Activated B cell treated with CpG ODN at 0.5 μM for 24 hours (primary cell): Measurements from ENCODE around the gene HRCT1. TPM values are rescaled to one million over a fixed set of nuclear protein-coding genes. Genes with fewer than 3 reads are reported as not detected.

Experiments used
- ATAC-seq: fragments of 200-7000 bp; cut with Tn5 transposase; one replicate; pipeline ENCODE4 v1.10.0; 2021; ENCODE audit warnings: low read depth, mild to moderate bottlenecking, moderate library complexity
- CTCF ChIA-PET: fragments of 350-600 bp; sonication (Branson Sonifier 250); formaldehyde crosslinking; loops from one replicate; lab custom pipeline; 2021; ENCODE audit warnings: antibody characterized with exemption; lab: Charles Lee
- POLR2A ChIA-PET: fragments of 350-600 bp; sonication (Branson Sonifier 250); formaldehyde crosslinking; loops from one replicate; lab custom pipeline; 2021; ENCODE audit warnings: antibody characterized with exemption; lab: Charles Lee
- DNase-seq: peaks from one replicate; pipeline ENCODE4 v3.0.0; 2022
- H3K27ac Mint-ChIP-seq: one replicate; pipeline ENCODE4 v1.8.0; 2020; ENCODE audit warnings: mixed read lengths
- H3K27me3 Mint-ChIP-seq: one replicate; pipeline ENCODE4 v1.8.0; 2021; ENCODE audit warnings: mixed read lengths
- H3K36me3 Mint-ChIP-seq: one replicate; pipeline ENCODE4 v1.8.0; 2021; ENCODE audit warnings: low read depth, mixed read lengths
- H3K4me1 Mint-ChIP-seq: one replicate; pipeline ENCODE4 v1.8.0; 2021; ENCODE audit warnings: mixed read lengths
- H3K4me3 Mint-ChIP-seq: one replicate; pipeline ENCODE4 v1.8.0; 2020; ENCODE audit warnings: mild to moderate bottlenecking, mixed read lengths
- H3K9me3 Mint-ChIP-seq: one replicate; pipeline ENCODE4 v1.8.0; 2020; ENCODE audit warnings: mixed read lengths
- intact Hi-C: fragments of 100-400 bp; cut with micrococcal nuclease; formaldehyde crosslinking; loops from one replicate; pipeline ENCODE4 v1.15.1; 2024
- total RNA-seq: library from RNA; stranded (reverse); gene quantifications from 2 replicates; pipeline ENCODE4 v1.2.3, GENCODE V29; 2022
- TF ChIP-seq, protein P1 (sequence below): fragments of 200-600 bp; IDR thresholded peaks from one replicate; pipeline ENCODE4 v1.8.0; 2022; ENCODE audit warnings: antibody characterized with exemption, mild to moderate bottlenecking

Gene HRCT1
- total RNA-seq, 1 donor from 2014 or later: not detected

DNA sequence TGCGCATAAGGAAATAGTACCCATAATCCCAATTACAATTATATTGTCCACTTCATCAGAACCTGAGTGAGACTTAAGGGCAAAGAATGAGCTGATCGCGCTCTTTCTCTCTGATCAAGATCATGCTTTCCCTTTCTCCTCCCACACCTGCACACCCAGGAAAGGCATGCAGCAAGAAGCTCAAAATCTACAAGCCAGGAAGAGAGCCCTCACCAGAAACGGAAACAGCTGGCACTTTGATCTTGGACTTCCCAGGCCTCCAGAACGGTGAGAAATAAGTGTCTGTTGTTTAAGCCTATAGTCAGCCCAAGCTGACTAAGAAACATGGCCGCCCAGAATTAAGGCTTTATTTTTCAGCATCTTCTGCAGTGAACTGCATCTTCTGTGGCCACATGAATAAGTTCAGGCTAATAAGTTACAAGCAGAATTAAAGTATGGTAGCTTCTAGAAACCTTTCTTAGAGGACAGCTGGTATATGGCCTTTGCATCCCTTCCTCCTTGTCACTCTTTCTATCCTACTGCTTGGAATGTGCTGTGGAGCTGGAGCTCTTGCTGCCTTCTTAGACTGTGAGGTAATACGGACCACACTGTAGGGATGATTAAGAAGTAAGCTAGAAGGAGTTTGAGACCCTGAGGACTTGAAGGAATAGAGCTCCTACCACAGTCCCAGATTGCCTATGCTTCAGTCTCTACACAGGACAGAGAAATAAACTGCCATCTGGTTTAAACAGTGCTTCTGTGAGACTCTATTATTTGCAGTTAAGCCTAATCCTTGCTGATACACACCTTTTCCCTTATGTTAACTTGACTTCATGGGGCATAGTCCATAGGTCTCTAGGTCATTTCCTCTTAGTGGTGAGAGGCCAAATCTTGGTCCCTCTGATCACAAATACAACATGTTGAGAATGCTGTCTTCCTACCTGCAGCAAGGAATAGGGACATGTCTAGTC, 34.7 kb downstream of the HRCT1 start:
- Mint-ChIP-seq H3K4me1 (peaks cover 22% of the 10 kb centered on the region), H3K27me3 (peaks cover 19% of the 10 kb centered on the region), H3K9me3 (peaks cover 4% of the 10 kb centered on the region), H3K36me3 (no peaks in the 10 kb centered on the region), H3K27ac (no peak overlapping the region), H3K4me3 (no peak overlapping the region)
- CTCF ChIA-PET: interaction anchor here (1.2 to 2.4 kb wide), 3 partner anchors 12 to 37 kb away, joined by 4 to 6 read pairs (median 4); no protein-coding TSS in a partner anchor
- POLR2A ChIA-PET: no interaction called here
- intact Hi-C loops: no loop called here
- ATAC-seq: no peak
- TF ChIP-seq, protein P1, sequence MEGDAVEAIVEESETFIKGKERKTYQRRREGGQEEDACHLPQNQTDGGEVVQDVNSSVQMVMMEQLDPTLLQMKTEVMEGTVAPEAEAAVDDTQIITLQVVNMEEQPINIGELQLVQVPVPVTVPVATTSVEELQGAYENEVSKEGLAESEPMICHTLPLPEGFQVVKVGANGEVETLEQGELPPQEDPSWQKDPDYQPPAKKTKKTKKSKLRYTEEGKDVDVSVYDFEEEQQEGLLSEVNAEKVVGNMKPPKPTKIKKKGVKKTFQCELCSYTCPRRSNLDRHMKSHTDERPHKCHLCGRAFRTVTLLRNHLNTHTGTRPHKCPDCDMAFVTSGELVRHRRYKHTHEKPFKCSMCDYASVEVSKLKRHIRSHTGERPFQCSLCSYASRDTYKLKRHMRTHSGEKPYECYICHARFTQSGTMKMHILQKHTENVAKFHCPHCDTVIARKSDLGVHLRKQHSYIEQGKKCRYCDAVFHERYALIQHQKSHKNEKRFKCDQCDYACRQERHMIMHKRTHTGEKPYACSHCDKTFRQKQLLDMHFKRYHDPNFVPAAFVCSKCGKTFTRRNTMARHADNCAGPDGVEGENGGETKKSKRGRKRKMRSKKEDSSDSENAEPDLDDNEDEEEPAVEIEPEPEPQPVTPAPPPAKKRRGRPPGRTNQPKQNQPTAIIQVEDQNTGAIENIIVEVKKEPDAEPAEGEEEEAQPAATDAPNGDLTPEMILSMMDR: no peak
- no peak for DNase-seq

GRCh38 chr9:35942286-35942685, 36.3 kb downstream of the HRCT1 start:
- H3K36me3 Mint-ChIP-seq: no peaks in the 10 kb centered on the region
- no peak overlapping the region for H3K4me3 Mint-ChIP-seq
- H3K9me3 Mint-ChIP-seq: no peaks in the 10 kb centered on the region
- POLR2A ChIA-PET: no interaction called here
- no peak for DNase-seq
- TF ChIP-seq, protein P1: no peak
- peaks cover 17% of the 10 kb centered on the region for H3K4me1 Mint-ChIP-seq
- no peak overlapping the region for H3K27ac Mint-ChIP-seq
- CTCF ChIA-PET: interaction anchor here (2.4 kb wide), 1 partner anchor 13 kb away, joined by 6 read pairs; no protein-coding TSS in a partner anchor
- ATAC-seq: no peak
- peaks cover 19% of the 10 kb centered on the region for H3K27me3 Mint-ChIP-seq
- intact Hi-C loops: no loop called here

- Mint-ChIP-seq H3K4me3 (no peak overlapping the region), H3K4me1 (peaks cover 3% of the 10 kb centered on the region), H3K27ac (no peak overlapping the region), H3K27me3 (peaks cover 21% of the 10 kb centered on the region), H3K36me3 (no peaks in the 10 kb centered on the region), H3K9me3 (no peaks in the 10 kb centered on the region)
- ATAC-seq (no peak), DNase-seq (no peak)
- intact Hi-C loops: no loop called here
- TF ChIP-seq, protein P1: no peak
- POLR2A ChIA-PET: no interaction called here
- CTCF ChIA-PET: interaction anchor here (0.9 to 4.7 kb wide), 6 partner anchors 9 to 118 kb away, joined by 3 to 38 read pairs (median 6); partner anchors contain the start of gene SPAAR
These were observed 38.2 kb downstream of the HRCT1 start for GRCh38 chr9:35944173-35944572.

GRCh38 chr9:35944841-35945240, 38.8 kb downstream of the HRCT1 start:
- Mint-ChIP-seq H3K4me3 (no peak overlapping the region), H3K4me1 (peaks cover 3% of the 10 kb centered on the region), H3K9me3 (no peaks in the 10 kb centered on the region), H3K36me3 (no peaks in the 10 kb centered on the region), H3K27ac (no peak overlapping the region), H3K27me3 (peaks cover 21% of the 10 kb centered on the region)
- TF ChIP-seq, protein P1: no peak
- DNase-seq (no peak), ATAC-seq (no peak)
- intact Hi-C loops: loop anchor here (1.0 kb wide), 2 partner anchors 42 to 155 kb away; no protein-coding TSS in a partner anchor
- CTCF ChIA-PET: interaction anchor here (0.6 to 4.7 kb wide), 7 partner anchors 8 to 118 kb away, joined by 3 to 38 read pairs (median 4); partner anchors contain the start of gene SPAAR
- POLR2A ChIA-PET: no interaction called here
